ENCODE results near the gene GALR1.

DNA sequence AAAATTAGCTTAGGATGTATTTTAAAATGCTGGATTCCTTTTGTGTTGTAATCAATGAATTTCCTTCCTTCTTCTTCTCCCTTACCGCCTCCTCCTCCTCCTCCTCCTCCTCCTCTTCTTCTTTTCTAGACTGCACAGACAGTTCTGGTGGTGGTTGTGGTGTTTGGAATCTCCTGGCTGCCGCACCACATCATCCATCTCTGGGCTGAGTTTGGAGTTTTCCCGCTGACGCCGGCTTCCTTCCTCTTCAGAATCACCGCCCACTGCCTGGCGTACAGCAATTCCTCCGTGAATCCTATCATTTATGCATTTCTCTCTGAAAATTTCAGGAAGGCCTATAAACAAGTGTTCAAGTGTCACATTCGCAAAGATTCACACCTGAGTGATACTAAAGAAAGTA, 18.8 kb downstream of the GALR1 start:
- TF ChIP-seq, protein P1, sequence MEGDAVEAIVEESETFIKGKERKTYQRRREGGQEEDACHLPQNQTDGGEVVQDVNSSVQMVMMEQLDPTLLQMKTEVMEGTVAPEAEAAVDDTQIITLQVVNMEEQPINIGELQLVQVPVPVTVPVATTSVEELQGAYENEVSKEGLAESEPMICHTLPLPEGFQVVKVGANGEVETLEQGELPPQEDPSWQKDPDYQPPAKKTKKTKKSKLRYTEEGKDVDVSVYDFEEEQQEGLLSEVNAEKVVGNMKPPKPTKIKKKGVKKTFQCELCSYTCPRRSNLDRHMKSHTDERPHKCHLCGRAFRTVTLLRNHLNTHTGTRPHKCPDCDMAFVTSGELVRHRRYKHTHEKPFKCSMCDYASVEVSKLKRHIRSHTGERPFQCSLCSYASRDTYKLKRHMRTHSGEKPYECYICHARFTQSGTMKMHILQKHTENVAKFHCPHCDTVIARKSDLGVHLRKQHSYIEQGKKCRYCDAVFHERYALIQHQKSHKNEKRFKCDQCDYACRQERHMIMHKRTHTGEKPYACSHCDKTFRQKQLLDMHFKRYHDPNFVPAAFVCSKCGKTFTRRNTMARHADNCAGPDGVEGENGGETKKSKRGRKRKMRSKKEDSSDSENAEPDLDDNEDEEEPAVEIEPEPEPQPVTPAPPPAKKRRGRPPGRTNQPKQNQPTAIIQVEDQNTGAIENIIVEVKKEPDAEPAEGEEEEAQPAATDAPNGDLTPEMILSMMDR (IDR thresholded peaks at IDR 0.05), result no peak
- no peak for TF ChIP-seq POLR2A (IDR thresholded peaks at IDR 0.05)

Measured in heart left ventricle (tissue), 13 donors.